Stimulated activated CD8-positive, alpha-beta memory T cell treated with anti-CD3 and anti-CD28 coated beads, Interleukin-15, amount 100 ng/mL, for 1 hour (primary cell): ENCODE measurements around the gene OBSCN.
"Not testable (repeated sequence)": the region's sequence is repeated elsewhere in the genome, so short reads cannot be mapped to it uniquely, and the experiment has no call there.

Experiments
- DNase-seq: peaks from one replicate; pipeline ENCODE4 v3.0.0-alpha.2; 2020; ENCODE audit warnings: low read depth

OBSCN gene

DNA sequence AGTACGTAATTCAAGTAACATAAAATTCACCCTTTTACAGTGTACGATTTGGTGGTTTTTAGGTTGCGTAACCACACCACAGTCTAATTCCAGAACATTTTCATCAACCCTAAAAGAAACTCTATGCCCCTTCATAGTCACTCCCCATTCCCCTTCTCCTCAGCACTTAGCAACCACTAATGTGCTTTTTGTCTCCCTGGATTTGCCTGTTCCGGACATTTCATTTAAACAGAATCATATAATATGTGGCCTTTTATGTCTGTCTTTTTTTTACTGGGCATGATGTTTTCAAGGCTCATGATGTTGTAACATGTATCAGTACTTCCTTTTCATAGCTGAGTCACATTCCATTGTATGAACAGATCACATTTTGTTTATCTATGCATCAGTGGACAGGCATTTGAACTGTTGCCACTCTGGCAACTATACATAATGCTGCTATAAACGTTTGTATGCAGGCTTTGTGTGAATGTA is 20.8 kb downstream of the OBSCN start:
- DNase-seq, result no peak

DNA sequence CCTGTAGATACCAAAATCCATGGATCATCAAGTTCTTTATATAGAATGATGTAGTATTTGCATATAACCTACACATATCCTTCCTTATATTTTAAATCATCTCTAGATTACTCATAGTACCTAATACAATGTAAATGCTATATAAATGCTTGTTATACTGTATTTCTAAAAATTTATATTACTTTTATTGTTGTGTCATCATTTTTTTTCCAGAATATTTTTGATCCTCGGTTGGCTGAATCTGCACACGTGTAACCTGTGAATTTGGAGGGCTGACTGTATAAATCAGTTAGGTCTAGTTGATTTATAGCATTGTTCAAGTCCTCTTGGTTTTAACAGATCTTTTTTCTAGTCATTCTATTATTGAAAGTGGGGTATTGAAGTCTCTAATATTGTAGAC is 23.3 kb downstream of the OBSCN start:
- no peak for DNase-seq

DNA sequence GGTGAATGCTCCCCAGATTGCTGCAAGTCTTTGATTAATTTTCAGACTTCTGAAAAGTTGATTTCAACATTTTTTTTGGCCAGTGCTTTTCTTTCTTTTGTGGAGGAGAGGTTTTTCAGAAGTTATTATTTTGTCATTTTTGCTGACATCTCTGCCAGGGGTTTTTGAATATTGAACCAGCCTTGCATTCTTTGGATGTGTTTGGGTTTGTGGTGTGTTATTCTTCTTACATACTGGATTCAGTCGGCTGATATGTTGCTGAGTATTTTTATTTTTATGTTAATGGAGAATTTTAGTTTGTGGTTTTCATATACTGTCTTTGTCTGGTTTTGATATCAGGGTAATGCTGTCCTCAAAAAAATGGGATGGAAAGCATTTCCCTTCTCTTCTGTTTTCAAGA is 25.3 kb downstream of the OBSCN start:
- no peak for DNase-seq

DNA sequence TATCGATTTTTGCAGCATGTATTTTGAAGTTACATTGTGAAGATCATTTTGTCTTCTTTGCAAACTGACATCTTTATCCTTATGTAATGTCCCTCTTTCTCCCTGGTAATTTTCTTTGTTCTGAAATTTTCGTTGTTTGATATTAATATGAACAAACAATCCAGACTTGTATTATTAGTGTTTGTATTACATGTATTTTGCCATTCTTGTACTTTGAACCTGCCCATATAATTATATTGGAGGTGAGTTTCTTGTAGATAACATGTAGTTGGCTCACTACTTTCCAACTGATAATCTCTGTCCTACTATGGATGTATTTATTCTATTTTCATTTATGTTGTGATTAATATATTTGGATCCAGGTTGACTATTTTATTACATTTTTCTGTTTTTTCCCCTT is 27.1 kb downstream of the OBSCN start:
- DNase-seq, result no peak

DNA sequence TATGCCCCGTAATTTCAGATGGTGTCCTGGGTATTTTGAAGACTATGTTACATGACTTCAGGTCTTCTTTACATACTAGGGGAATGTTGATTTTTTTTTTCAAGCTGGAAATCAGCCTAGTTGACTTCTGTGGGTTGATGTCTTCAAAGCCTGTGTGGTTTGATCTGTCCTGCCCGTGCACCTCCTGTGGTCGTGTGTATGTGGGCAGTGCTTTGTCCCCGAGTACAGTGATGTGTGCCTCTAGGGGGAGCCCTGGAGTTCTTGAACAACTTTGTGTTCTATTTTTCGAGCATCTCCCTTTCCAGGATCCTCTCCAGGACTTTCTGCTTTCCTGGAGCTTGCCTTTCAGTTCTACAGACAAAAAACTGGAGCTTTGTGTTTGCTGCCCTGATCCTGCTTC is 28.9 kb downstream of the OBSCN start:
- no peak for DNase-seq

DNA sequence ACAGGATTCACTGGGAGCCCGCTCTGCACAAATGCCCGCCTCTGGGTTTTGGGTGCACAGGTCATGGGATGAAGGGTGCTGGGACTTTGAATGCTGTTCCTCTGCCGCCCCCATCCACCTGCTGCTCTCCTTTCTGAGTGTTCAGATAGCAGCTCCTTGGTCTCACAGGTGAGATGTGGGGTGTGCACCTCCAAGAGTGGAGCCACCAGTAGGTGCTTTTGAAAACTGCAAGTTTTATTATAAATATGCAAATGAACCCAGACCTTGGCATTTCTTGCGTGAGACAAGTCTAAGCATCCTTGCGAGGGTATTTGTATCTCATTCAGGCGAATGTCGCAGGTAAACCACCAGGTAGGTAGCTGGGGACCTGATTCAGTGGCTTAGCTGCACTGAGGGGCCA is 30.2 kb downstream of the OBSCN start:
- DNase-seq, result no peak

DNA sequence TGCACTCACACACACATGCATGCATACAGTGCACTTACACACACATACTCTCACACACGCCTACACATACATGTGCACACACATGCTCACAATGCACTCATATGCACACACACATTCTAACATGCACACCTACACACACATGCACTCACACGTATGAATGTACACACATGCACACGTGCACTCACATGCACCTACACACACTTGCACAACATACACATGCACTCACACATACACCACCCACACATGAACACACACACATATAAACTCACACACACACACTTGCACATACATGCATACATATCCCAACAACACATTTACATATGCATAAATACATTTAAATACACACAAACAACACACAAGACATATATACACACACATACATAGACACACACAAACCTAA is 30.6 kb downstream of the OBSCN start:
- no peak for DNase-seq

DNA sequence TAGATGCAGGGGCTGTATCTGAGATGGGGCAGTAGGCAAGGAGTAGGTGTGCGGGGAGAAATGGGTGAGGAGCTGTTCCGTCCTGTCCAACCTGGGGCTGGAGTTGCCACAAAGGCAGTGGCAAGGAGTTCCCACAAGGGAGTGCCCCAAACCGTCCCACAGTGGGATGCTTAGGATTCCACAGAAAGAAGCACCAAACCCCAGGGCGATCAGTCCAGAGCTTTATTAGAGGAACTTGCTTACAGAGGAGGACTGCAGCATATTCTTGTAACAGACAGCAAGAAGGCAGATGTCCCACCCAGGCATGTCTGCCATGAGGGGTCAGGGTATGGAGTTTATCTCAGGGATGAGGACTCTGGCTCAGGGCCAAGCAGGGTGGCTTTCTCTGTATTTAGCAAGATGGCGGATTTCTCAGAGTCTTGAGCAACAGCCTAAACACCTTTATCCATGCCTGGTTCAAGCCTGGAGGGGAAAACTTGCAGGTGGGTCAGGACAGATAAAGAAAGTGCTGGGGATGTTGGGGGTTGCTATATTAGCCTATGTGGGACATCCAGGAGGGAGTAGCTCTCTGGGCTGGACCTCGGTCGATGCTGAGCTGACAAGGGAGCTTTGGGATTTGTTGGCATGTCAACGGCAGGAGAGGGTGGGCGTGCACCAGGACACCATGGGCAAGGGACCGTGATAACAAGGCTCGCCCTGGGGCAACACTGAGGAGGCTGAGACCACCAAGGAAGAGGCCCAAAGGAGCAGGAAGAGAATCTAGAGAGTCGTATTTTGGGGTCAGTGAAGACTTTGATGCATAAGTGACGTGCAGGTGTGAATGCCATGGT is 32.8 kb downstream of the OBSCN start:
- no peak for DNase-seq

DNA sequence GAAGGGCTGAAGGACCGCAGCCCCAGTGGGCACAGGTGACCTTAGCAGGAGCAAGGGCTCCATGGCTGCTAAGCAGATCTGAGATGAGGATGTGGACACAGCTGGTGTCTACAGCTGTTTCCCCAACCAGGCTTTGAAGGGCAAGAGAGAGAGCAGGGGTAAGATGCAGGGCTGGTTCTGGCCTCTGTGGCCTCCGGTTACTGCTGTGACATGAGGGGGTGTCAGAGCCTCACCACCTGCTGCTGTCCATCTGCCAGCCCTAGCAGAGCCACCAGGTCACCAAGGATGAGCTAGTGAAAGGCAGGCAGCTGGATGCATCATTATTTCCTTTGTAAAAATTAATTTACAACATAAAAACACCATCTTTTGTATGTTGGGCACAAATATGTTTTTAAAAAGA is 33.4 kb downstream of the OBSCN start:
- no peak for DNase-seq

DNA sequence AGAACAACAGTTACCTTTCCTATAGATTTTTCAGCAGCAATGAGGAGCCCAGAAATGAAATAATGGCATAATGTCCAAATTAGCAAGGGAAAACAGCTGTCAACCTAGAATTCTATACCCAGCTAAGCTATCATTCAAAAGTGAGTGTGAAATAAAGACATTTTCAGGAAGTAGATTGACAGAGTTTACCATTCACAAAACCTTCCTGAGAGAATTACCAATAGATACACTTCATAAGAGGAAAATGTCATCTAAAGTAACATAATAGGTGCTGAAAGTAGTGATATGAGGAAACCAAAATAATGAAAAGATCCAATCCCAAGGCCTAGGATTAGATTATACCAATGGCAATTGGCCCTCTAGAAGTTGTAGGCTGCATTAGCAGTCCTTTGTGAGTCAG is 34.6 kb downstream of the OBSCN start:
- no peak for DNase-seq

DNA sequence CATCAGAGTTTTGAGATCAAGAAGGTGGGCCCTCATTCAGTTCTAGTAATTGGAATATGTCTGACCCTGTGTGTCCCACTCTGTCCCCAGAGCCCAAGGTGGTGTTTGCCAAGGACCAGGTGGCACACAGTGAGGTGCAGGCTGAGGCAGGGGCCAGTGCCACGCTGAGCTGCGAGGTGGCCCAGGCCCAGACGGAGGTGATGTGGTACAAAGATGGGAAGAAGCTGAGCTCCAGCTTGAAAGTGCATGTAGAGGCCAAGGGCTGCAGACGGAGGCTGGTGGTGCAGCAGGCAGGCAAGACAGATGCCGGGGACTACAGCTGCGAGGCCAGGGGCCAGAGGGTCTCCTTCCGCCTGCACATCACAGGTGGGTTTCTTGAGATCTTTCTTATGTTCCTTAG is 35.2 kb downstream of the OBSCN start:
- no peak for DNase-seq

DNA sequence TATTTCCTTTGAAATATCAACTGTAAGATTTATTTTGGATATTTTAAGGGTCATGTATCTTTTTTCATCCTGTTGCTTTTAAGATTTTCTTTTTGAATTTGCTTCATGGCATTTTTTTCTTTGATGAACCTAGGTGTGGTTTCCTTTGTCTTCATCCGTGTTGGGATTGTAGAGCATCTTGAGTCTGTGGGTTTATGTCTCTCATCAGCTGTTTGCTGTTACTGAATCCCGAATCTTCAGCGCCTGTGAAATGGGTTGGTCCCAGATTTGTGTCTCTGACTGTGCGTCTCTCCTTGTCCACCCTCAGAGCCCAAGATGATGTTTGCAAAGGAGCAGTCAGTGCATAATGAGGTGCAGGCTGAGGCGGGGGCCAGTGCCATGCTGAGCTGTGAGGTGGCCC is 36.1 kb downstream of the OBSCN start:
- DNase-seq, result not testable (repeated sequence)

DNA sequence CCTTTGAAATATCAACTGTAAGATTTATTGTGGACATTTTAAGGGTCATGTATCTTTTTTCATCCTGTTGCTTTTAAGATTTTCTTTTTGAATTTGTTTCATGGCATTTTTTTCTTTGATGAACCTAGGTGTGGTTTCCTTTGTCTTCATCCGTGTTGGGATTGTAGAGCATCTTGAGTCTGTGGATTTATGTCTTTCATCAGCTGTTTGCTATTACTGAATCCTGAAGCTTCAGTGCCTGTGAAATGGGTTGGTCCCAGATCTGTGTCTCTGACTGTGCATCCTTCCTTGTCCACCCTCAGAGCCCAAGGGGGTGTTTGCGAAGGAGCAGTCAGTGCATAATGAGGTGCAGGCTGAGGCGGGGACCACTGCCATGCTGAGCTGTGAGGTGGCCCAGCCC is 37.3 kb downstream of the OBSCN start:
- no peak for DNase-seq

DNA sequence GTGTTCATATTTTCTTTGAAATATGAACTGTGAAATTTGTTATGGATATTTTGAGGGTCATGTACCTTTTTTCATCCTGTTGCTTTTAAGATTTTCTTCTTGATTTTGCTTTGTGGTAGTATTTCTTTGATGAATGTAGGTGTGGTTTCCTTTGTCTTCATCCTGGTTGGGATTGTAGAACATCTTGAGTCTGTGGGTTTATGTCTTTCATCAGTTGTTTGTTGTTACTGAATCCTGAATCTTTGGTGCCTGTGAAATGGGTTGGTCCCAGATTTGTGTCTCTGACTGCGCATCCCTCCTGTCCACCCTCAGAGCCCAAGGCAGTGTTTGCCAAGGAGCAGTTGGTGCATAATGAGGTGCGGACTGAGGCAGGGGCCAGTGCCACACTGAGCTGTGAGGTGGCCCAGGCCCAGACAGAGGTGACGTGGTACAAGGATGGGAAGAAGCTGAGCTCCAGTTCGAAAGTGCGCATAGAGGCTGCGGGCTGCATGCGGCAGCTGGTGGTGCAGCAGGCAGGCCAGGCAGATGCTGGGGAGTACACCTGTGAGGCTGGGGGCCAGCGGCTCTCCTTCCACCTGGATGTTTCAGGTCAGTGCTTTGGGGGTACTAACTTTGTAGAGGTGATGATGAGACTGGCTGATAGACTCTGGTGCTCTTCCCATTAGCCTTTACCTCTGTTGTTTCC is 38.5 kb downstream of the OBSCN start:
- no peak for DNase-seq

DNA sequence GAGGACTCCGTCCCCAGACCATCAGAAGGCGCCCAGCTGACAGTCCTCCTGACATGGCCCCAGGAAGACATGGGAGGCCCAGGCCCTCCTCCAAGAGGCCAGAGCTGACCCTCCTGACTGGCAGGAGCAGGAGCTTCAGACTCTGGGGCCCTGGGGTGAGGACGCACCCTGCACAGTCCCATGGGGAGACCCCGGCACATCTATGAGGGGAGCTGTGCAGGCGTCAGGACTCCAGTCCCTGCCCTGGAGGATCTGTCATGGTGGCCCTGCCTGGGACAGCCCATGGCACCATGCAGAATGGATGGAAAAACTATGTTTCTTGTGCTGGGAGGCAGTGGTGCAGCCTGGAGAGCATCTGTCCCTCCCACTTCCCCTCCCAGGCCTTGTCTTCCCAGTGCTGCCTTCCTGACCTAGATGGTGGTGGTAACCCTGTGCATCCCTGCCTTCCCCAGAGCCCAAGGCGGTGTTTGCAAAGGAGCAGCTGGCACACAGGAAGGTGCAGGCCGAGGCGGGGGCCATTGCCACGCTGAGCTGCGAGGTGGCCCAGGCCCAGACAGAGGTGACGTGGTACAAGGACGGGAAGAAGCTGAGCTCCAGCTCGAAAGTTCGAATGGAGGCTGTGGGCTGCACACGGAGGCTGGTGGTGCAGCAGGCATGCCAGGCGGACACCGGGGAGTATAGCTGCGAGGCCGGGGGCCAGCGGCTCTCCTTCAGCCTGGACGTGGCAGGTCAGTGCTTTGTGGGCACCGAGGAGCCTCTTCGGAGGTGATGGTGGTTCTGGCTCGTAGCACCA is 41.9 kb downstream of the OBSCN start:
- no peak for DNase-seq

DNA sequence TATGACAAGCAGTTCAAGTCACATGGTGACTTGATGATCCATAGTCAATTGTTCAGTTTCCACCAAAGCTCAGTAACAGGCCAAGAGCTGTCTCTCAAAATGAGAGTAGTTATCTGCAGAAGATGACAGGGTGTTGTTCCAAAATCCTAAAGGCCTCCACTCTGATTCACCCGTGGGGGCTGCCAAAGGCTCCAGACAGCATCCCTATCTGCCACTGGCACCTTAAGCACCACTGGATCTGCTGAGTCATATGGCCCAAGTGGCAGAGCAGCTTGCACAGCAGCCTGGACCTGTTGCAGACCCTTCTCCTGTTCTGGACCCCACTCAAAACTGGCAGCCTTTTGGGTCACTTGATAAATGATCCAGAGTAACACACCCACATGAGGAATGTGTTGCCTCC is 44.6 kb downstream of the OBSCN start:
- not testable (repeated sequence) for DNase-seq

DNA sequence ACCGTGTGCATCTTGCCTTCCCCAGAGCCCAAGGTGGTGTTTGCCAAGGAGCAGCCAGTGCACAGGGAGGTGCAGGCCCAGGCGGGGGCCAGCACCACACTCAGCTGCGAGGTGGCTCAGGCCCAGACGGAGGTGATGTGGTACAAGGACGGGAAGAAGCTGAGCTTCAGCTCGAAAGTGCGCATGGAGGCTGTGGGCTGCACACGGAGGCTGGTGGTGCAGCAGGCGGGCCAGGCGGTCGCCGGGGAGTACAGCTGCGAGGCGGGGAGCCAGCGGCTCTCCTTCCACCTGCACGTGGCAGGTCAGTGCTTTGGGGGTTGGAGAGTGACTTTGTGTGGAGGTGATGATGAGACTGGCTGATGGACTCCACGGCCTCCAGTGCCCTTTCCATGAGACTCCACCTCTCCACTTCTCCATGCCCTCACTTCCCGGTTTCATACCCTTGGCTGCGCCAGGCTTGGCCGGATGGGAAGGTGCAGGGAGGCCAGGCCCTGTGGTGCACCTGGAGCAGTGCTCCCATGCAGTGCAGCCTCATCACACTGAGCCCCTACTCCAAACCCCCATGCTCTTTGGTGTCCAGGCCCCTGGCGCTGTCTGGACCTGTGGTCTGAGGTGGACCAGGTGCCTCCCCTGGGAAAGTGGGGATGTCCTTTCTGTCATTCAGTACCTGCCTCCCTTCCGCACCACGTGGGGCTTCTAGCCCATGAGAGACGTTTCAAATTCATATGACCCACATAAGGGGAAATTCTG is 49.0 kb downstream of the OBSCN start:
- no peak for DNase-seq

DNA sequence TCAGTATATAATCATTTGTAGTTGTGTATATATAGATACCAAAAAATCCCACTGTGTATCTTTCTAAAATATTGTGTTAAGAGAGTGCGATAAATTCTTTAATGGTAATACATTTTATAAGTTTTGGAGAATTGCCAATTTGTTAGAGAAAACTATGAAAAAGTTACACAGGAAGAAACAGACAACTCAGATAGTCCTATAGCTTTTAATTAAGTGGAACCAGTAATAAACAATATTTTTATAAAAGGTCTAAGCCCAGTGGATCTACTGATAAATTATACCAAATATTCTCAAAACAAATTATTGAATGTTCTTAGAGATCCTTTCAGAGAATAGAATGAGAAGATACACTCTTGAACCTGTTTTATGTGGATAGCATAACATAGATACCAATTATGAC is 50.6 kb downstream of the OBSCN start:
- no peak for DNase-seq

DNA sequence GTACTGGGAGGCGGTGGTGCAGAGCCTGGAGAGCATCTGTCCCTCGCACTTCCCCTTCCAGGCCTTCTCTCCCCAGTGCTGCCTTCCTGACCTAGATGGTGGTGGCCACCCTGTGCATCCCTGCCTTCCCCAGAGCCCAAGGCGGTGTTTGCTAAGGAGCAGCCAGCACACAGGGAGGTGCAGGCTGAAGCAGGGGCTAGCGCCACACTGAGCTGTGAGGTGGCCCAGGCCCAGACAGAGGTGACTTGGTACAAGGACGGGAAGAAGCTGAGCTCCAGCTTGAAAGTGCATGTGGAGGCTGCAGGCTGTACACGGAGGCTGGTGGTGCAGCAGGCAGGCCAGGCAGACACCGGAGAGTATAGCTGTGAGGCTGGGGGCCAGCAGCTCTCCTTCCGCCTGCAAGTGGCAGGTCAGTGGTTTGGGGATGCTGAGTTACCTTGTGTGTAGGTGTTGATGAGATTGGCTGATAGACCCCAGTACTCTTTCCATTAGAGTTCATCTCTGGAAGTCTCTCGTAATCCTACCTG is 51.6 kb downstream of the OBSCN start:
- DNase-seq, result no peak

DNA sequence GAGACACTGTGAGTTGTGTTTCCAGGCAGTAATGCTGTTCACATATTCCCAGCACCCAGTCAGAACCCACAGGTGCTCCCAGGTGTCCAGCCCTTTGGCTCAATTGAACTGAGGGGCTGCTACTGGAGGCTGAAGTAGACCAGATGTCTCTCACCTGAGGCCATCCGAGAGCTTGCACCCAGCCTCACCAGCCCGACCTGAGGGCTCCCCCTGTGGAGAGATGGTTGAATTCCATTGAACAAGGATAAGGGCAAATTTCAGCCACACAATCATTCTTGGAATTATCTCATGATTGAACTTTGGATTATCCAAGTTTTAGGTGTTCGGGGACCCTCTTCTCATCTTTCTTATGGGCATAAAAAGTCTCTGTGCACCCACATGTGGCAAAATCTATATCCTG is 52.1 kb downstream of the OBSCN start:
- no peak for DNase-seq

DNA sequence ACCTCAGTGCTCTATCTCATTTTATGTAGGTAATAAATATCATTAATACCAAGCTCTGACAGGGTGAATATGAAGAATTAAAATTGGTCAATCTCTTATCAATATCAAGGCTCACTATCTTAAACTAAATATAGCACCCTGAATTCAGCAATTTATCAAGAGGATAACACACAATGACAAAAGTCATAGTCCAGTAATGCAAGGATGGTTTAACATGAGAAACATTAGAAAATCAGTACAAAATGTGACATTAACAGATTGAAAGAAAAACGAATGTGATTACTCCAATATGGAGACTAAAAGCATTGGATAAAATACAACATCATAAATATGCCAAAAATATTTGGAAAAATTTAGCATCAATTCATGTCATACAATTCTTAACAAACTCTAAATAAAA is 53.9 kb downstream of the OBSCN start:
- DNase-seq, result no peak

DNA sequence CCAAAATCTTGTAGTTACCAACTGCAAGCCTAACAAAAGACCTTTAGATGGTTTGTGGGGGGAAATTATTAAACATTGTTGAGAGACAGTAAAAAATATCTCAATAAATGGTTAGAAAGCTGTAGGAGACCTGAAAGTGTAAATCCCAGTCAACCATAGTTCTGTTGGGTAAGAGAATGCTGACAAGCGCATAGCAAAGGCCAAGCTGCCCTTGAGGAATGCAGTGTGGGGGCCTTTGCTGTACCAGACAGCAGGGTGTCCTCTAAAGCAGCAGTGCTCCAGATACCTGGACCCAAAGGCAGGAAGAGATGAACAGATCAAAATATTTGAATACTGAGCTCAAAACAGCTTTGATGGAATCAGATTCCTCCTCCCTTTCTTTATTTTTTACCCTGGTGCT is 54.6 kb downstream of the OBSCN start:
- DNase-seq, result no peak
